Activated CD4-positive, alpha-beta T cell treated with anti-CD3 and anti-CD28 coated beads, Interleukin-2, amount 50 U/mL, for 1 hour (primary cell): ENCODE data around the gene WDR7.

Experiments
- DNase-seq: peaks from one replicate; pipeline ENCODE4 v3.0.0-alpha.2; 2020

The WDR7 gene

DNA sequence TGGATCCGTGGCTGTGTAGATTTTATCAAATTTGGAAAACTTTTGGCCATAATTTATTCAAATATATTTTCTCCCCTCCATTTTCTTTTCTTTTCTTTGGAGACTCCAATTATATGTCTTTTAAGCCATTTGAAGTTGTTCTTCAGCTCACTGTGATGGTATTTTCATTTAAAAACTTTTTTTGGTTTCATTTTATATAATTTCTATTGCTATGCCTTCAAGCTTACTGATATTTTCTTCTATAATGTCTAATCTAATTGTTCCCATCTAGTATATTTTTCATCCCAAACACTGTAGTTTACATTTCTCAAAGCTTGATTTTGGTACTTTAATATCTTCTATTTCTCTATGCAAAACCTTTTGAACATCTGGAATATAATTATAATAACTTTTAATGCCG, 72.5 kb downstream of the WDR7 start:
- no peak for DNase-seq

DNA sequence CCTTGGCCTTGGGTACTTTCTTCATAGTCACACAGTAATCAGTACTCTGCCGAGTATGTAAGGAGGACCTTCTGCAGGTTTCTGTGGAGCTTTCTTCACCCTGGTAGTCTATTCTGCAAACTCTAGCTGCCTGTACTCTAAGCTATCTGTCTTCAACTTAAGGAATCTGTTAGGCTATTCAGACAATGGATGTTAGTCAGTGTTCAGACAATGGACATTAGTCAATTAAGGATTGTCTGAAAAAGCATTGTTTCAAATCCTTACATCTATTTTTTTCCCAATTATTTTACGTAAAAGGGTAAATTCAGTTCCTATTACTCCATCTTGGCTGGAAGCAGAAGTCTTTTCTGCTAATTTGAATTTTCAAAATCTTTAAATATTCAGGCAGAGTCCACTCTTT, 75.7 kb downstream of the WDR7 start:
- DNase-seq: no peak

DNA sequence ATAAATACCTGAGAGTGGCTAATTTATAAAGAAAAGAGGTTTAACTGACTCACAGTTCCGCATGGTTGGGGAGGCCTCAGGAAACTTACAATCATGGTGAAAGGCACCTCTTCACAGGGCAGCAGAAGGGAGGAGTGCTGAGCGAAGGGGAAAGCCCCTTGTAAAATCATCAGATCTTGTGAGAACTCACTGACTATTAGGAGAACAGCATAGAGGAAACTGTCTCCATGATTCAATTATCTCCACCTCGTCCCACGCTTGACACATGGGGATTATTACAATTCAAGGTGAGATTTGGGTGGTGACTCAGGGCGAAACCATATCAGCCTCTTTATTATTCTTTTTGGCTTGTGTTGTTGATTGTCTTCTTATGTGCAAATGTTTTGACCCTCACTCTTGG, 76.2 kb downstream of the WDR7 start:
- DNase-seq: no peak

DNA sequence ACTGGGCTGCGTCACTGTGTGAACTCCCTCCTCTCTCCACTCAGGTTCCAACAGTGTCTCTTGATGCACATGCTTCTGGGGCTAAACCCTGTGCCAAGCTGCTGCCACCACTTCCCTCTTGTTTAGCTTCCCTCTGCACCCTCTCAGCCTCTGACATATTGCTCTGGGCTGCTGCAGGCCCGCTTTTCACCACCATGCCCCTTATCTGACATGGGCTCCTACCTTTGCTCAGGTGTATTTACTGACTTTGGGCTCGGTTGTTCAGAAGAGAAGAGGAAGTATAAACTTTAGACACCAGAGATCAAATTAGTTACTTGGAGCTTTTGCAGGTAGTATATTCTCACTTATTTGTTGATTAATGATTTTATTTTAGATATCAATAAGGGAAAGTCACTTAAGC, 77.6 kb downstream of the WDR7 start:
- DNase-seq: no peak

DNA sequence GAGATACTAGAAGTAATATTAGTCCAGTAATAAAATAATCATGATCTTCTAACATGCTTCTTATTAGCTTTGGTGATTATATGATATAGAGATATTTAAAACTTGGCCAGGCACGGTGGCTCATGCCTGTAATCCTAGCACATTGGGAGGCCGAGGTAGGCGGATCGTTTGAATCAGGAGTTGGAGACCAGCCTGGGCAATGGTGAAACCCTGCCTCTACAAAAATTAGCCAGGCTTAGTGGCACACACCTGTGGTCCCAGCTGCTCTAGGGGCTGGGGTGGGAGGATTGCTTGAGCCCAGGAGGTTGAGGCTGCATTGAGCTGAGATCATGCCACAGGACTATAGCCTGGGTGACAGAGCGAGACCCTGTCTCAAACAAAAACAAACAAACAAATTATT, 87.0 kb downstream of the WDR7 start:
- DNase-seq: no peak

DNA sequence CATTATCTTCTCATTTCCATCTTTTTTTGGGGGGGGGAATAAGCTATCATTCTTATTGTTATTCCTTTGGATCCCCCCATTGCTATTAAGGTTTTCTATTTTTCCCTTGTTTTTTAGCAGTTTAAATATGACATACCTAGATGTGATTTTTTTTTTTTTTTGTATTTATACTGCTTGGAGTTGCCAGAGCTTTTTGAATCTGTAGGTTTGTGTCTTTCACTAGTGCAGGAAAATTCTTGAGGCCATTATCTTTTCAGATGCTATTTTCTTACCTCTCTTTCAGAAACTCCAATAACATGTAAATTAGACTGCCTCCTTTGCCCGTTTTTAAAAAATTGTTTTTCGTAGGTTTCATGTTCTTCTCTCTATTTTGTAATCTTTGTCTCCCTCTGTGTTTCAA, 88.6 kb downstream of the WDR7 start:
- DNase-seq: no peak

DNA sequence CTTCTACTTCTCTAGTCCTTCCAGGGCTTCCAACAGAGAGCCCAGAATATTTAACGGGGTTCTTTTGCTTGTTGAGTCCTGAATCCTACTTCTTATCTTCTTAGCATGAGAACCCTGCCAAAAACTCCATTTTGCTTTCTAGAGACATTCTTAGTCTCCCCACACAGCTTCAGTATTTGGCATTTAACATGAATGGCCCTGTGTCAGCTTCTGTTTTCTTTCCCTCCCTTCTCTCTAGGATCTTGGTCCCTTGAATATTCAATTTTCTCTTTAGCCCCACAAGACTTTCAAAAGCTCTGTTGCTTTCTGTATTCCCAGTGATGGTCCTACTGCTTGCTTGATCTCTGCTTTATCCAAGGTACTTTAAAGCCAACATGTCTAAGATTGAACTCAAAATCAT, 89.5 kb downstream of the WDR7 start:
- DNase-seq: no peak

DNA sequence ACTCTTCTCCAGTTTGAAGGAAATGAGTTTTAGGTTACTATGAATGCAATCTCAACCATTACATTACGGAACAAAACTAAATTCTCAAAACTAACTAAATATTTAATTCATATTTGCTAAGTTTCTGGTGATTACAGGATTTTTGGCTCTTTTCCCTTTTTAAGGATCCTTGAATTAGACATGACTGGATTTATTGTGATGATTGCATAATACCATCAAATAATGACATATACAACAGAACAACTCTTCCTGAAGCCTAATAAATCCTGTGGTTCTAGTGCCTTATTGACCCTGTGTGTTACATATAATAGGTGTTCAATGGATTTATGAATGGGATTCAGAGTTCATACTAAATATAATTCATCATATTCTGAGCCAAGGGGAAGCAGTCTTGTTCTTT, 90.5 kb downstream of the WDR7 start:
- DNase-seq: no peak

DNA sequence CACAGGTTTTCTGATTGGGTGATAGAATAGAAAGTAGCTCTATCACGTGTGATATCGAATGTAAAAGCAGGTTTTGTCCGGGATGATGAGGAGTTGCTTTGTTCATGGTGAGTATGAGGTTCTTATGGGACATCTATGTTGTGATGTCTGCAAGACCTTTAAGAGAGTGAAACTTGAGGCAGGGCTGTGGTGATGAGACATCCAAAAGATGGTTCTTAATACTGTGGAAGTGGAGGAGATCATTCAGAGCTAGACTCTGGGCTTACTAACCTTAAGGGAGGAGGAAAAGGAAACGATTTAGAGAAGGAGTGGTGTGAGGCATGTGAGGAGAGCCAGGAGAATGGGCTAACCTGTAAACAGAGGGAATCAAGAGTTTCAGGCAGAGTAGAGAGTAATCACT, 92.0 kb downstream of the WDR7 start:
- no peak for DNase-seq

DNA sequence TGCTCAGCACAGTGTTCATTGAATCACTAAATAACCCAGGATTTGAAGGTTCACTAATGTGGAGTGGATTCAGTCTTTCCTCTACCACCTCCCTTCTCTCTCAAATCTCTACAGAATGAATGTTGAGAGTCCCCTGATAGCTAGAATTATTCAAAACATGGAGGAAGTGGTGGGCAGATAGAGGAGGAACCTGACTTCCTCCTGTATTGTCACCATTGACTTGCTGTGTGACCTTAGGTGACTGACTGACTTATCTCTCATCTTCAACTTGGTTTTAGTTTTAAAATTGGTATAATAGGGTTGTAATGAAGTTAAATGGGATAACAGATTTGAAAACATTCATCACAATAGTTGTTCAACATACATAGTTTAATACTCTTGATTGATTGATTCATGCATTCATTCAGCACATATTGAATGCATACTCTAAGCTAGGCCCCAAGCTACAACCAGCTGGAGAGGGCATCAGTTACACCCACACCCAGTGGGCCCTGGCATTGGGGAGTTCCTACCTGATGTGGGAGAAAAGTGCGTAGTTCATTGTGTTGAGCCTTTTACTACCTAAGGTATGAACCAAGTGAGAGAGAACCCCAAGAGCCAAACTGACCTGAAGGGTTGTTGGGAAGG, 96.0 kb downstream of the WDR7 start:
- DNase-seq: no peak

DNA sequence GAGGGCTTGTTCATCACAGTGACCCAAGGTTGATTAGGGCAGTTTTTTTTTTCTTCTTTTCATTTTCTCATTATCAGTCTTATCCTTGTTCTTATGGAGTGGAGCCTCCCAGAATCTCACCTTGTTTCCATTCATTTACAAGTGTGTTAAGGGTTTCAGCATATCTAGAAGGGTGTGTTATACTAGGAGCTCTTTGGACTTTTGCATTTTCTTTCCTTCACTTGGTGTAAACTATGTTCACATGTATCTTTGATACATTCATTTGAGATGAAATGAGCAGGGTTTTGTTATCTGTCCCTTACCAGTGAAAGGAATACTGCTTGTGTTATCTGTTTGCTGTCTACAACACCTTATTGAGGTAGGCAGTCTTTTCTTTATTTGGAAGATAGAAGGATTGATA, 96.7 kb downstream of the WDR7 start:
- no peak for DNase-seq

DNA sequence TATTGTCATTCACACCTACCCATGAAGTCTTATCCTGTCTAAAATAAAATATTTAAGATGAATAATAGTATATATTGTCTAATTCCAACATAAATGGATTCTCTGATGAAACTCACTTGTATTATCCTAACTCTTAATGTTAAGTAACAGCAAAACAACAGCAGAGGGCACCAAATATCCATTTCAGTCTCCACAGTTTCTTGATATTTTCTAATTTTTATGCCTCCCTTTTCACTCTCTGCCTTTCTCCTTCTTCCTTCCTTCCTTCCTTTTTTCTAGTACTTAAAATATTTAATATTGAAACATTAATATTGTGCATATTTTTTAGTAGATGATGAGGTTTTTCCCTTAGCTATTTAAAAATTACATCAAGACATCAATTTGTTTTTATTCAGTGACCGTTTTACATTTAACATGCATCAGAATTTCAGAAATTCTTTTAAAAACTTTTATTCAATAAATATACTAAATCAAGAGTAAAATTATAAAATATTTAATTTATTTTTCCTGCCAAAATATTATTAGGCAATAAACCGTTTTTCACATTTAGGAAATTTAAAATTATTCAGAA, 97.6 kb downstream of the WDR7 start:
- DNase-seq: no peak

DNA sequence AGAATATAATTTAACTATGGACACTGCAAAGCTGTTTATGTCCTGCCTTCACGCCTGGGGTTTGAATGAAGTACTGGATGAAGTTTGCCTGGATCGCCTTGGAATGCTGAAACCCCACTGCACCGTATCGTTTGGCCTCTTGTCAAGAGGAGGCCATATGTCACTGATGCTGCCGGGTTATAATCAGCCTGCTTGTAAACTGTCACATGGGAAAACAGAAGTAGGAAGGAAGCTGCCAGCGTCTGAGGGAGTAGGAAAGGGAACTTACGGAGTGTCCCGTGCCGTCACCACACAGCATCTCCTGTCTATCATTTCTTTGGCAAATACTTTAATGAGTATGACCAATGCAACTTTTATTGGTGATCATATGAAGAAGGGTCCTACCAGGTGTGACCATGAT, 105.8 kb downstream of the WDR7 start:
- no peak for DNase-seq

DNA sequence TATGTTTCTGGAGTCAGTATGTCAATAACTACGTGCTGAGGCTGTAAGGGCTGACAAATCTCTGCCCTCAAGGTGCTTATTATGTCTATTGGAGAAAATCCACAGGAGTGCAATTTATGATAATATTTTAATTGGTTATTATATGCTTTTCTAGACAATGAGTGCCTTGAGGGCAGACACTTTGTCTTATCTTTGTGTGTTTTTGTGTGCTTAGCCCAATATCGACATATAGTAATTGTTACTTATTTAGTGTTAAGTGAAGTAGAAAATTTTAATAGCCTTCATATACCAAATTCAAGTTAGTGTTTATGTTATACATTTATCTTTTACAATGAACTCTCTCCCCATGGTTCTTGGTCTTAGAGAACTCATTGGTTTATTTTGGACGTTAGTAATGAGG, 118.9 kb downstream of the WDR7 start:
- DNase-seq: no peak

DNA sequence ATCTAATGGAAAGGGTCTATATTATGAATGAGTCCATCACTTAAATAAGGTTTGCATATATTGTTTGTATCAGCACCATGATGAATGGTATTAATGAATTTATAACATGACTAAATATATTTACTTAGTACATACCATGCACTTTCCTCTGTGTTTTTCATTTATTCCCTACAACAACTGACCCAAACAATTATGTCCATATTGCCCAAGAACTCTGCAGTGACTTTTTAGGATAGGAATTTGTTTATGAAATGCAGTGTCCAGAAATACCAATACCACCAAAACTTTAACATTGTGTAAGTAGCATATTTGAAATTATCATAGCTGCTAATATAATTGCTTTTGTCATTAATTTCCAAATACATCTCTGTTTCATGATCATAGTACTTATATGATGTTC, 119.7 kb downstream of the WDR7 start:
- DNase-seq: no peak

DNA sequence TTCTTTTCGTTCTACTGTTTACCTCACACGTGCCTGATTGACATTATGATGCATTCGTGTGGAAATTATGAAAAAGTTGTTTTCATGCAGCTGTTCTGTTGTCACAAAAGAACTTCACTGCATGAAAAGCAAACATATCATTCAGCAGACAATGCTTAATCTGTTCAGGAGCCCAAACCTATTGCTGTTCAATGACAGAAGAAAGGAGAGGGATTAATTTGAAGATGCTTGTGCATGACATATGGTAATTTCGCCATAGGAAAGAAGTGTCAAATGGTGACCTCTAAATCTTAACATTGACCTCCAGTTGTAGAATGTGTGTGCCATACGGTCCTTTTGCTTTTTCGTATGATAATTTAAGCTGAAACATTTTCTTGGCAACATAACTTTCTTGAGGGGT, 124.5 kb downstream of the WDR7 start:
- no peak for DNase-seq

DNA sequence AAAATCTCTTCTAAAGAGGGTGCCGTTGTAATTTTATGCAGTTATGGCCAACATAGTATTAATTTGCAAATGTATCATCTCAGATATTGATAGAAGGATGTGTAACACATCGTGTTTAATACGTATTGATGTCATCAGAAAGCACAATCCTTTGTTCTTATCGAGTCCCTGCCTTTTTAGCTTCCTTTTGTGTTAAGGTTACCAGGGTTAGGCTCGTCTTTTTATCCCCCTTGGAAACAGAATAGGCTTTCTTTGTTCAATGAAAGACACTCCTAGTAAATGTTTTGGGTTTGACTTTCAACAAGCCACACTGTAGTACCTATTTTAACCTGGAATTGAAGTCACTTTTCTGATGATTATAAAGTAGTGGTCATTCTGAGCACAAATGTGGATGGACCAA, 136.2 kb downstream of the WDR7 start:
- DNase-seq: no peak

DNA sequence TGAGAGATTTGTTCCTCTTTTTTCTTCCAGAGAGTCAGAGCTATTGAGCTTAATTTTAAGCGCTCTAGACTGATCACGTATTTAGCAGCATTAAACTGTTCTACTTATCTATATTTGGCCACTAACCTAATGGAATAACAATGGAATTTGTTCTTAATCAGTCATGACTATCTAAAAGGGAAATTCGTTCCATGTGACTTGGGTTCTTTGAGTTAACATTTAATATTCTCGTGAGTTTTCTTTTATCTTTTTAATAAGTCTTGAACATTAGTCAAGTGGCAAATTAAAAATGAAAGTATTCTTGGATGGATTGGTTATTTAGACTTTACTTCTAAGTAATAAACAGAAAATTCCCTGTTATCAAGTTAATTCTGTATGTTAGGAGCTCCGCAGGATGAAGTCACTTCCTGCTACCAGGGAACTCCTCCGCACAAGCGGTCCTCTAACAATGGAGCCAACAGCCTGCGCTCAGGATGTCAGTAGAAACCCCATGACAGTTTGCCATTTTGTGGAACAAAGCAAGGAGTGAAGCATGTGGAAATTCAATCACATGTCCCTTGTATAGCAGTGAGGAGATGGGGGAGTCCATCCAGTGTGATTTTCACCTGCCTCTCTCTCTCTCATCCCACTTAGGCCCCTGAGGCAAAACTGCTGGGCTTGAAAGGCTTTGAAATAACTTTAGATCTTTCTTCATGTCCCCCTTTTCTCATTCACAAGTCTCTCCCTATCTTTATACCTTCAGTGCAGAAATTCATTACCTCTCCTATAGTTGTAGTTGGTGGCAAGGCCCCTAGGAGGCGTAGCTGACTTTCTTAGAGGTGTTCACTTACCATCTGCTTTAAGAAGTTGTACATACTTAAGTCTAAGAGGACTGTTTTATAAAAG, 138.1 kb downstream of the WDR7 start:
- DNase-seq: no peak

DNA sequence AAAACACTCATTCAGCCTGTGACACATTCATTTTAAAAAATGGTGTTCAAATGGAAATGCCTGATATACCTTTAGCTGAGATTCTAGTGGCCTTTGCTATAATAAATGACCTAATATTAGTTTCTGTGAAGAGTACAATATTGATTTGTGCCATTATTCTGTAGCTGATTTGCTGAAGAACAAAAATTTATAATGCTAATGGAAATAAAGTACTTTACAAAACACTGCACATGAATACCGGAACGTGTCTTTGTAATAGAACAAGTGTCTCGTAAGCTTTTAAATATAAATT, 138.7 kb downstream of the WDR7 start:
- DNase-seq: no peak

DNA sequence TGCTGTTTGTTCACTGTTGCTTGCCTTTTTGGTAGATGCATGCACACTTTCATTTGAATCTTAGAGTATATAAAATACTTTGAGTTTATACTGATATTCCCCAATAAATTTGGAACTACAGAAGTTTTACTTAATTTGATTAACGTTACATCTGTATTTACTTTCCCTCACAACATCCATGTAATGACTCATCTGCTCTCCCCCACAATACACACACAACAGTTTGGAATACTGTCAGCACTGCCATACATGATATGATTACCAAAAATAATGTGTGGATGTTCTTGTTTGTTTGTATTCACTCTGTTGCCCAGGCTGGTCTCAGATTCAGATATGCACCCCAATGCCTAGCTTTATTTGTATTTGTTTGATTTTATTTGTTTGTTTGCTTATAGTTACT, 144.2 kb downstream of the WDR7 start:
- no peak for DNase-seq

DNA sequence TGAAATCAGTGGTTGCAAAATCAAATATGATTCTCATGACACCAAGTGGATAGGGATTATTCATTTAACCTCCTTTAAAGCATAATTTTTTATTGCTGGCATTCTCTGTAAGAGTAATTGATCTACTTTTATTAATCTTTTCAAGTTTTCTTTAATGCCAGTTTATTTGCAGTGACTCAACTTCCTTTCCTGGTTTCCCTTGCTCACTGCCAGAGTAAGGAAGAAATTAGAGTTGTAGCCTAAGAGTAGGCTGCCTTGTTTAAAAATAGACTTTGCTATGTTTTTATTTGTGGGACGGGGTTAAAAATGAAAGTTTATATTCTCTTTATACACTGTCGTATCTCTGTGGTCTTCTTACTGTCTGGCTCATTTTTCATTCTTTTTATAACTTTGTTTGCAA, 148.6 kb downstream of the WDR7 start:
- DNase-seq: no peak

DNA sequence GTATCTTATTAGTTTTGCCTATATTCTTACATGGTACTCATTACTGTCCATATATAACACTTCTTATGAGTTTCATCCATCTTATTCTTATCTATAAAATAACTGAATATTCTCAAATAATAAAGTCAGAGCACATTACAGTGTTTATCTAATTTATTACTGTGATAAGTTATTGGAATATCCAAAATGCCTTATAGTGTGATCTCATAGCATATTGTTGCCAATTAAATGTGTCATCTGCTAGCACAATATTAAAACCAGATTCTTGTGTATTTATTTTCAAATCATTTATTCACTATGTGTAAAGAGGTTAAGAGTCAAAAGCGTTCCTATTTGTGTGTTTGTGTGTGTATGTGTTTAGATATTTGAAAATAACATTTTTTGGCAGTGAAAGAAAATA, 151.9 kb downstream of the WDR7 start:
- no peak for DNase-seq

DNA sequence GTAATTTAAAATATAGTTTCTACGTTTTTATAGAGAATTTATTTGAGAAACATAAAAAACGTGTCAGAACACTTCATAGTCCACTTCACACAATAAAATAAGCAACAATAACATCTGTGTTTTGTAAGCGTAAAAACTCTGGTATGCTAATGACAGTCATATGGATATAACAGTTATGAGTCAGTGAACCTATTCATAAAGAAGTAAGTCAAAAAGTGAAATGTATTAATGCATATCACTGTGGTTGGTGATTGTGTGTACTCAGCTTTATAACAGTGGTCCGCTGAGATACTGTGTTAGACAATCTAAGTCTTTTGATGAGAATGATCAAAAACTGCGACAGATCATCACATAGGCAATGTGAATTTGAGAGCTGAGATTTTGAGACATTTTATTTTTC, 153.2 kb downstream of the WDR7 start:
- DNase-seq: no peak

DNA sequence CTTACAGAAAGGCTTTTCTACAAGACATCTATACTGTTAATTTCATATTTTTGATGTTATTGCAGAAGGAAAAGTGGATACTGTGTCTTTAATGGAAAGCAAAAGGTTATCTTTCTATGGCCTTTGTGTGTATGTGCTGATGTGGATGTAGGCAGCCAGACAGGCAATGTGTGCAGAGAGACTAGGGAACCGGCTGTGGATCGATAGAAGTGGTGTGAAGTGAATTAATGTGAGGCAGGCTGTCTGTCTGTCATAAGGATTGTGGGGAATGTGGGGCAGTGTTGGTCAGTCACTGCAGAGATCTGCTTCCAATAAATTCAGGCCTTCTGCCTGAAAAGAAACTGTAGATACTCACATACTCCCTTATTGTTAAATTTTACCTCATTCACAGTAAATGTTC, 156.7 kb downstream of the WDR7 start:
- no peak for DNase-seq

DNA sequence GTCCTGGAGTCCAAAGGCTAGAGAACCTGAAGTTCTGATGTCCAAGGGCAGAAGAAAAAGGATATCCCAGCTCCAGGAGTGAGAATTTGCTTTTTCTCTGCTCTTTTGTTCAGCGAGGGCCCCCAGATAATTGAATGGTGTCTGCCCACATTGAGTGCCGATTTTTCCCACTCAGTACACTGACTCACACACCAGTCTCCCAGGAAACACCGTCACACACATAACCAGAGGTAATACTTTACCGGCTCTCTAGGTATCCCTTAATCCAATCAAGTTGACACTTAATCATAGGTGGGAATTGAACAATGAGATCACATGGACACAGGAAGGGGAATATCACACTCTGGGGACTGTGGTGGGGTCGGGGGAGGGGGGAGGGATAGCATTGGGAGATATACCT, 161.5 kb downstream of the WDR7 start:
- no peak for DNase-seq
